Common myeloid progenitor, CD34-positive (primary cell): ENCODE results near the gene HEXIM2.

Experiments
- CTCF ChIA-PET: fragments of 350-600 bp; sonication (Branson Sonifier 250); formaldehyde crosslinking; loops from one replicate; lab custom pipeline; 2021; ENCODE audit warnings: antibody characterized with exemption; lab: Charles Lee
- POLR2A ChIA-PET: fragments of 350-600 bp; sonication (Branson Sonifier 250); formaldehyde crosslinking; loops from one replicate; lab custom pipeline; 2021; ENCODE audit warnings: antibody characterized with exemption; lab: Charles Lee
- DNase-seq, 3 donors: peaks; one replicate each; pipeline versions ENCODE4 v3.0.0 to v3.0.0-alpha.2; 2013
- H3K27ac ChIP-seq, 2 experiments: 1 replicate in 1 of 2; 2 replicates in 1 of 2; pipeline ENCODE4 v1.7.0; 2013; ENCODE audit warnings: inconsistent platforms in 2 of 2, low read length in 2 of 2, mild to moderate bottlenecking in 2 of 2, low read depth in 1 of 2, moderate library complexity in 1 of 2; ENCODE audit not compliant: severe bottlenecking in 2 of 2, insufficient read depth in 1 of 2, poor library complexity in 1 of 2
- H3K27me3 ChIP-seq, 5 experiments: replicated peaks in 2 of 5; 1 replicate in 3 of 5; 2 replicates in 2 of 5; pipeline versions ENCODE4 v1.6.1 to v1.7.0; 2013; ENCODE audit warnings: low read length in 4 of 5, mild to moderate bottlenecking in 2 of 5, moderate library complexity in 2 of 5, inconsistent platforms in 1 of 5; ENCODE audit not compliant: insufficient read depth in 5 of 5, control insufficient read depth in 4 of 5
- H3K36me3 ChIP-seq, 4 experiments: 1 replicate in 2 of 4; 2 replicates in 2 of 4; pipeline versions ENCODE4 v1.6.1 to v1.7.0; 2013; ENCODE audit warnings: low read length in 3 of 4, control low read depth in 1 of 4, mild to moderate bottlenecking in 1 of 4; ENCODE audit not compliant: control insufficient read depth in 4 of 4, insufficient read depth in 4 of 4
- H3K4me1 ChIP-seq, 4 experiments: 1 replicate in 3 of 4; 2 replicates in 1 of 4; pipeline versions ENCODE4 v1.6.1 to v1.7.1; 2013; ENCODE audit warnings: low read length in 3 of 4, mild to moderate bottlenecking in 3 of 4, control low read depth in 1 of 4, inconsistent platforms in 1 of 4, moderate library complexity in 1 of 4; ENCODE audit not compliant: control insufficient read depth in 4 of 4, insufficient read depth in 4 of 4; ENCODE audit errors: control extremely low read depth in 1 of 4
- H3K4me3 ChIP-seq, 7 experiments: 1 replicate in 4 of 7; 2 replicates in 3 of 7; pipeline versions ENCODE4 v1.5.1 to v1.7.0; 2013; ENCODE audit warnings: mild to moderate bottlenecking in 7 of 7, low read length in 6 of 7, moderate library complexity in 6 of 7, inconsistent platforms in 2 of 7, low read depth in 2 of 7, control low read depth in 1 of 7; ENCODE audit not compliant: insufficient read depth in 4 of 7, control insufficient read depth in 1 of 7; ENCODE audit errors: extremely low read depth in 1 of 7
- H3K9me3 ChIP-seq, 5 experiments: 1 replicate in 4 of 5; 2 replicates in 1 of 5; pipeline versions ENCODE4 v1.6.1 to v1.7.1; 2013; ENCODE audit warnings: low read length in 4 of 5, mild to moderate bottlenecking in 2 of 5, inconsistent platforms in 1 of 5, low read depth in 1 of 5, moderate library complexity in 1 of 5; ENCODE audit not compliant: control insufficient read depth in 4 of 5, insufficient read depth in 2 of 5; ENCODE audit errors: control extremely low read depth in 1 of 5
- WGBS: methylation state at CpG from one replicate; pipeline ENCODE4 v1.1.5; 2013; ENCODE audit not compliant: insufficient coverage; 5-methylcytosine and 5-hydroxymethylcytosine counted together

HEXIM2 gene

DNA sequence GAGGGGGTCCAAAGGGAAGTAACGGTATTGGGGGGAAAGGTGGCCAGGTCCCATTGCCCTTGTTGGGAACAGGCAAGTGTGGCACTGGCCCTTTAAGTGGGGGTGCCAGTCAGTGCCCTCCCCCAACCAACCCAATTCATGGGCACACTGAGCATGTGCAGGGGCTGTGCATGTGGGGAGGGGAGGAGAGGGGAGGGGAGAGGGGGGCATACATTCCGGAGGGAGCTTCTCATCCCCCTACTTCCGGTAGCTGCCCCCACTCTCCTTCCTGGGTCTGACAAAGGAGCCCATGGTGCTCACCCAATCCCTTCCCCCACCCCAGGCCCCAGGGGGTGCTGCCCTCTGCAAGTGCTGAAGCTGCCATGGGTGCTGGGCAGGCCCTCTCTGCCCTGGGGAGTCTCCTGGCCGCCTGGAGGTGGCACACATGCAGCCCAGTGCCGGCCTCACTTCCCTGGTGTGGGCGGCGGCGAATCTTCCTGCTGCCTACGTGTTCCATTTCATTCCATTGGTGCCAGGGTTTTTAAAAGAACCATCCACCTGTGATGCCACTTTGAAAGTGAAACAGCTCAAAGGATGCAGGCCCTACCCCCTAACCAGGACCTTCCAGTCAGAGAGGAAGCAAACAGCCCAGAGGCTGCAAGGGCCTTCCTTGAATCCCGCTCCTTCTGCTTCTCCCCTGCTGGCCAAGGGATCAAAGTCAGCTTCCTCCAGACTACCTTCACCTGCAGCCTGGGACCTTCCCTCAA is 11.0 kb downstream of the HEXIM2 start:
- 7% methylated on average over 7 of the region's 10 CpGs for WGBS
- H3K9me3 ChIP-seq = no peaks in the 10 kb centered on the region
- peaks cover 0 to 6% (median 1%) of the 10 kb centered on the region in 4 experiments for H3K36me3 ChIP-seq
- H3K4me1 ChIP-seq = peaks cover 0 to 44% (median 40%) of the 10 kb centered on the region in 4 experiments
- H3K4me3 ChIP-seq = peak overlapping the region; percentile 20 to 71 (median 56)
- POLR2A ChIA-PET = interaction anchor here (0.6 to 2.1 kb wide), 3 partner anchors 12 to 106 kb away, joined by 3 to 14 read pairs (median 6); partner anchors contain the start of genes HEXIM1 and HEXIM2
- CTCF ChIA-PET = interaction anchor here (0.7 to 2.3 kb wide), 11 partner anchors 9 to 104 kb away, joined by 3 to 19 read pairs (median 9); partner anchors contain the start of genes ACBD4, HEXIM1 and HEXIM2
- peak; percentile 36 to 73 (median 65) for DNase-seq
- peak overlapping the region in 1 of 2 experiments; percentile 25 for H3K27ac ChIP-seq
- H3K27me3 ChIP-seq = no peaks in the 10 kb centered on the region

- ChIA-PET CTCF (interaction anchor here (1.5 to 2.3 kb wide), 3 partner anchors 19 to 41 kb away, joined by 4 to 10 read pairs (median 9); partner anchors contain the start of genes ACBD4 and HEXIM1), POLR2A (interaction anchor here (2.1 kb wide), 1 partner anchor 15 kb away, joined by 7 read pairs; the partner anchor contains the start of gene HEXIM2)
- Histone ChIP-seq H3K27ac (no peak overlapping the region), H3K4me3 (no peak overlapping the region), H3K9me3 (no peaks in the 10 kb centered on the region), H3K4me1 (peaks cover 0 to 46% (median 36%) of the 10 kb centered on the region in 4 experiments), H3K36me3 (no peaks in the 10 kb centered on the region), H3K27me3 (no peaks in the 10 kb centered on the region)
- WGBS = 100% methylated on average over 2 of the region's 3 CpGs
- no peak for DNase-seq
These were observed 14.1 kb downstream of the HEXIM2 start for GRCh38 chr17:45175759-45176115.

DNA sequence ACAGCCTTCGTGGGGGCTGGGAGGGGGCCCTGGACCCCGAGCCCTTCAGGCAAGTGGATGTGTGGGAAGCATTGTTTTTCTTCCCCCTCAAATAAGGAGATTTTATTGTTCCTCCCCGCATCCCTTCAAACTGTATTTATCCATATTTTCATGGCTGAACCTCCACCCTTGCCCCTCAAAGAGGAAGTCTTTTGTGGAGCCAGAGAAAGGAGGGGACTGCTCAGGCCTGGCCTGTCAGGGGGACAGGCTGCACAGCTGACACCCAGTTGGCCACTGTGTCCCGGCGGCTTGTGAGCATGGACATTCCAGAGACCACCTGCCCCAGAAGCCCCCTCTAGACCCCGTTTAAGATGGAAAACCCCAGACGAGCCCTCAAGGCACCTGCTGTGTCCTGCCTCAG is 15.9 kb downstream of the HEXIM2 start:
- WGBS = 94% methylated on average over 2 of the region's 7 CpGs
- H3K27ac ChIP-seq = no peak overlapping the region
- POLR2A ChIA-PET = no interaction called here
- H3K27me3 ChIP-seq = no peaks in the 10 kb centered on the region
- no peaks in the 10 kb centered on the region for H3K36me3 ChIP-seq
- CTCF ChIA-PET = interaction anchor here (2.3 to 2.6 kb wide), 2 partner anchors 20 to 42 kb away, joined by 10 read pairs; partner anchors contain the start of gene ACBD4
- H3K4me1 ChIP-seq = peaks cover 0 to 28% (median 17%) of the 10 kb centered on the region in 4 experiments
- H3K4me3 ChIP-seq = no peak overlapping the region
- no peaks in the 10 kb centered on the region for H3K9me3 ChIP-seq
- DNase-seq = no peak

GRCh38 chr17:45184144-45184543 is 22.5 kb downstream of the HEXIM2 start:
- Histone ChIP-seq H3K27me3 (no peaks in the 10 kb centered on the region), H3K4me1 (peaks cover 0 to 2% (median under 1%) of the 10 kb centered on the region in 4 experiments), H3K36me3 (no peaks in the 10 kb centered on the region), H3K4me3 (no peak overlapping the region), H3K9me3 (no peaks in the 10 kb centered on the region), H3K27ac (no peak overlapping the region)
- no peak for DNase-seq
- 95% methylated on average over 4 of the region's 5 CpGs for WGBS
- CTCF ChIA-PET = interaction anchor here (0.6 to 3.1 kb wide), 5 partner anchors 9 to 33 kb away, joined by 3 to 14 read pairs (median 4); no protein-coding TSS in a partner anchor
- POLR2A ChIA-PET = no interaction called here

DNA sequence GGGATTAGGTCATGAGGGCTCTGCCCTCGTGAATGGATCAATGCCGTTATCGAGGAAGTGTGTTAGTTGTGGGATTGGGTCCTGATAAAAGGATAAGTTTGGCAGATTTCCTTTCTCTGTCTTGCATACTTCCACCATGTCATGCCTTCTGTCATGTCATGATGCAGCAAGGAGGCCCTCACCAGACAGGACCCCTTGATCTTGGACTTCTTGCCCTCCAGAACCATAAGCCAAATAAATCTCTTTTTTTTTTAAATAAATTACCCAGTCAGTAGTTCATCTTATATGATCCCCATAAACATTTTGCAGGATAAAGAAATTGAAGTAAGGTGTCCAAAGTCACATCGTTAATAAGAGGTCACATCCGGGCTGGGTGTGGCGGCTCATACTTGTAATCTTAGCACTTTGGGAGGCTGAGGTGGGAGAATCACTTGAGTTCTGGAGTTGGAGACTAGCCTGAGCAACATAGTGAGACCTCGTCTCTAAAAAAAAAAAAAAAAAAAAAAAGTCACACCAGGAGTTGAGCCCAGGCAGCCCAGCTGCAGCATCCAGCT is 25.2 kb downstream of the HEXIM2 start:
- POLR2A ChIA-PET = no interaction called here
- WGBS = 68% methylated on average over 6 of the region's 7 CpGs

GRCh38 chr17:45189009-45189408 is 27.3 kb downstream of the HEXIM2 start:
- no peak for DNase-seq
- Histone ChIP-seq H3K4me3 (no peak overlapping the region), H3K4me1 (peaks cover 0 to 4% (median under 1%) of the 10 kb centered on the region in 4 experiments), H3K27me3 (no peaks in the 10 kb centered on the region), H3K36me3 (no peaks in the 10 kb centered on the region), H3K27ac (no peak overlapping the region), H3K9me3 (no peaks in the 10 kb centered on the region)
- WGBS = no CpG with 5 or more reads among the region's 2 CpGs
- ChIA-PET POLR2A (interaction anchor here (0.6 kb wide), 1 partner anchor 36 kb away, joined by 3 read pairs; no protein-coding TSS in a partner anchor), CTCF (interaction anchor here (0.7 to 4.3 kb wide), 6 partner anchors 9 to 54 kb away, joined by 3 to 17 read pairs (median 8); partner anchors contain the start of genes ACBD4 and HEXIM2)

More for the DNA sequence above, 25.2 kb downstream of the HEXIM2 start:
- Histone ChIP-seq H3K9me3 (no peaks in the 10 kb centered on the region), H3K36me3 (no peaks in the 10 kb centered on the region), H3K27ac (no peak overlapping the region), H3K4me3 (no peak overlapping the region), H3K27me3 (no peaks in the 10 kb centered on the region), H3K4me1 (peaks cover 0 to 4% (median under 1%) of the 10 kb centered on the region in 4 experiments)
- CTCF ChIA-PET = no interaction called here
- no peak for DNase-seq
